GM19438 (cell line): ENCODE data around the gene PLXNA2.

Source experiments
- ATAC-seq: cut with Tn5 transposase; IDR thresholded peaks from one replicate; pipeline ENCODE4 v1.9.1; 2021; ENCODE audit warnings: low read depth; ENCODE audit not compliant: unreplicated experiment

Gene PLXNA2

GRCh38 chr1:208036106-208036808 is 207.9 kb downstream of the PLXNA2 start:
- no peak for ATAC-seq

GRCh38 chr1:208034135-208034534 is 210.0 kb downstream of the PLXNA2 start:
- ATAC-seq = no peak

GRCh38 chr1:208033236-208033635 is 210.9 kb downstream of the PLXNA2 start:
- no peak for ATAC-seq

GRCh38 chr1:208031932-208032320 is 212.3 kb downstream of the PLXNA2 start:
- ATAC-seq = no peak

- ATAC-seq = no peak
These were observed 212.8 kb downstream of the PLXNA2 start for GRCh38 chr1:208031316-208031931.

- ATAC-seq = no peak
These were observed 213.7 kb downstream of the PLXNA2 start for GRCh38 chr1:208030288-208031091.

- no peak for ATAC-seq
These were observed 214.6 kb downstream of the PLXNA2 start for GRCh38 chr1:208029381-208030287.

- ATAC-seq = no peak
These were observed 215.7 kb downstream of the PLXNA2 start for GRCh38 chr1:208028526-208028925.

GRCh38 chr1:208027861-208028260 is 216.3 kb downstream of the PLXNA2 start:
- ATAC-seq = no peak

- ATAC-seq = no peak
These were observed 217.2 kb downstream of the PLXNA2 start for GRCh38 chr1:208026880-208027438.

- ATAC-seq = no peak
These were observed 219.2 kb downstream of the PLXNA2 start for GRCh38 chr1:208025031-208025430.

- no peak for ATAC-seq
These were observed 219.8 kb downstream of the PLXNA2 start for GRCh38 chr1:208024406-208024805.

GRCh38 chr1:208019257-208019656 is 224.9 kb downstream of the PLXNA2 start:
- no peak for ATAC-seq

- ATAC-seq = no peak
These were observed 228.9 kb downstream of the PLXNA2 start for GRCh38 chr1:208015255-208015654.

- ATAC-seq = no peak
These were observed 231.0 kb downstream of the PLXNA2 start for GRCh38 chr1:208013210-208013609.

- no peak for ATAC-seq
These were observed 231.5 kb downstream of the PLXNA2 start for GRCh38 chr1:208012721-208013120.

GRCh38 chr1:208010487-208011071 is 233.6 kb downstream of the PLXNA2 start:
- no peak for ATAC-seq

GRCh38 chr1:208009706-208010444 is 234.3 kb downstream of the PLXNA2 start:
- no peak for ATAC-seq

GRCh38 chr1:208009303-208009702 is 234.9 kb downstream of the PLXNA2 start:
- ATAC-seq = no peak
